Bone marrow (tissue), 2 donors: ENCODE data around the gene SEZ6.

ENCODE experiments used
- DNase-seq, 2 donors: peaks; one replicate each; lab custom pipeline; 2025; lab: John Stamatoyannopoulos, UW

Gene SEZ6

GRCh38 chr17:28974451-28974850 lies 31.4 kb downstream of the SEZ6 start:
- DNase-seq, result no peak

GRCh38 chr17:28973425-28973824 lies 32.4 kb downstream of the SEZ6 start:
- no peak for DNase-seq

- no peak for DNase-seq
These were observed 33.4 kb downstream of the SEZ6 start for GRCh38 chr17:28972437-28972836.

GRCh38 chr17:28970879-28971278 lies 35.0 kb downstream of the SEZ6 start:
- DNase-seq, result no peak

GRCh38 chr17:28969706-28970393 lies 36.0 kb downstream of the SEZ6 start:
- DNase-seq, result no peak

- DNase-seq, result no peak
These were observed 36.9 kb downstream of the SEZ6 start for GRCh38 chr17:28968914-28969295.

- DNase-seq, result no peak
These were observed 37.5 kb downstream of the SEZ6 start for GRCh38 chr17:28968231-28968913.

GRCh38 chr17:28967221-28968135 lies 38.4 kb downstream of the SEZ6 start:
- DNase-seq, result peak in 1 of 2 donors; percentile 13

GRCh38 chr17:28963841-28964240 lies 42.0 kb downstream of the SEZ6 start:
- no peak for DNase-seq

- DNase-seq, result no peak
These were observed 42.7 kb downstream of the SEZ6 start for GRCh38 chr17:28963055-28963611.

- DNase-seq, result no peak
These were observed 44.4 kb downstream of the SEZ6 start for GRCh38 chr17:28961391-28961790.

GRCh38 chr17:28960256-28961061 lies 45.4 kb downstream of the SEZ6 start:
- no peak for DNase-seq

GRCh38 chr17:28959471-28959871 lies 46.4 kb downstream of the SEZ6 start:
- DNase-seq, result no peak

GRCh38 chr17:28958820-28959455 lies 46.9 kb downstream of the SEZ6 start:
- no peak for DNase-seq

- no peak for DNase-seq
These were observed 47.9 kb downstream of the SEZ6 start for GRCh38 chr17:28957992-28958355.

GRCh38 chr17:28957277-28957991 lies 48.4 kb downstream of the SEZ6 start:
- no peak for DNase-seq

- no peak for DNase-seq
These were observed 49.0 kb downstream of the SEZ6 start for GRCh38 chr17:28956861-28957260.

GRCh38 chr17:28956112-28956511 lies 49.7 kb downstream of the SEZ6 start:
- no peak for DNase-seq

- DNase-seq, result no peak
These were observed 50.4 kb downstream of the SEZ6 start for GRCh38 chr17:28955408-28955807.

GRCh38 chr17:28954886-28955285 lies 50.9 kb downstream of the SEZ6 start:
- DNase-seq, result no peak
